Head of caudate nucleus (tissue), 42 donors: Measurements from ENCODE around the gene WFDC8.

Experiments used
- DNase-seq, 42 donors: peaks; one replicate each; pipeline versions ENCODE4 v3.0.0 to v3.0.0-alpha.2; 2020 to 2021; ENCODE audit warnings: mixed read lengths in 7 of 42
- intact Hi-C: fragments of 100-400 bp; cut with DNase I; formaldehyde crosslinking; loops from one replicate; pipeline ENCODE4 v1.15.0; 2022

Gene WFDC8

GRCh38 chr20:45552456-45552855, 26.6 kb downstream of the WFDC8 start:
- no peak for DNase-seq
- intact Hi-C loops = no loop called here

GRCh38 chr20:45550765-45551164, 28.3 kb downstream of the WFDC8 start:
- no peak for DNase-seq
- intact Hi-C loops = no loop called here

GRCh38 chr20:45548410-45548809, 30.7 kb downstream of the WFDC8 start:
- no peak for DNase-seq
- intact Hi-C loops = no loop called here

GRCh38 chr20:45547206-45547770, 31.8 kb downstream of the WFDC8 start, which contains the start of gene EPPIN:
EPPIN (minus strand) TSS chr20:45547401; CDS start chr20:45547357, 44 bp downstream.
- intact Hi-C loops = no loop called here

GRCh38 chr20:45545754-45546453, 33.2 kb downstream of the WFDC8 start:
- peak in 4 of 42 donors; percentile 2 to 35 (median 13) for DNase-seq
- intact Hi-C loops = no loop called here

More at GRCh38 chr20:45547206-45547770, 31.8 kb downstream of the WFDC8 start, which contains the start of gene EPPIN:
- DNase-seq = no peak

GRCh38 chr20:45545351-45545750, 33.7 kb downstream of the WFDC8 start:
- DNase-seq = no peak
- intact Hi-C loops = no loop called here

- intact Hi-C loops = no loop called here
- DNase-seq = no peak
These were observed 39.7 kb downstream of the WFDC8 start, which contains the start of gene WFDC6 for GRCh38 chr20:45539382-45539781. WFDC6 (minus strand) TSS chr20:45539482; CDS start chr20:45539407, 75 bp downstream.

- intact Hi-C loops = no loop called here
These were observed 40.8 kb downstream of the WFDC8 start for GRCh38 chr20:45538209-45538799.

GRCh38 chr20:45527294-45527693, 51.8 kb downstream of the WFDC8 start:
- intact Hi-C loops = no loop called here
- no peak for DNase-seq

More at GRCh38 chr20:45538209-45538799, 40.8 kb downstream of the WFDC8 start:
- no peak for DNase-seq

- intact Hi-C loops = no loop called here
- DNase-seq = no peak
These were observed 55.3 kb downstream of the WFDC8 start for GRCh38 chr20:45523821-45524220.

GRCh38 chr20:45518282-45518681, 60.8 kb downstream of the WFDC8 start:
- no peak for DNase-seq
- intact Hi-C loops = no loop called here

GRCh38 chr20:45515147-45515913, 63.8 kb downstream of the WFDC8 start, which contains the start of gene SPINT3:
SPINT3 (minus strand) TSS chr20:45515622; CDS start chr20:45515608, 14 bp downstream.
- no peak for DNase-seq
- intact Hi-C loops = no loop called here

- intact Hi-C loops = no loop called here
These were observed 68.7 kb downstream of the WFDC8 start for GRCh38 chr20:45510242-45510862.

GRCh38 chr20:45509091-45509490, 70.0 kb downstream of the WFDC8 start:
- intact Hi-C loops = no loop called here
- DNase-seq = no peak

More at GRCh38 chr20:45510242-45510862, 68.7 kb downstream of the WFDC8 start:
- no peak for DNase-seq

GRCh38 chr20:45508068-45508886, 70.8 kb downstream of the WFDC8 start:
- DNase-seq = no peak
- intact Hi-C loops = no loop called here

GRCh38 chr20:45507011-45507820, 71.9 kb downstream of the WFDC8 start:
- DNase-seq = no peak

GRCh38 chr20:45506398-45506797, 72.7 kb downstream of the WFDC8 start:
- no peak for DNase-seq
- intact Hi-C loops = no loop called here

More at GRCh38 chr20:45507011-45507820, 71.9 kb downstream of the WFDC8 start:
- intact Hi-C loops = no loop called here
